BJ (cell line): ENCODE measurements around the gene ARHGEF28. TPM values are rescaled to one million over a fixed set of nuclear protein-coding genes. Genes with fewer than 3 reads are reported as not detected.

Experiments used
- CTCF ChIA-PET: fragments of 350-600 bp; formaldehyde crosslinking; extraction: SDS; loops from one replicate; lab custom pipeline; 2021; ENCODE audit warnings: antibody characterized with exemption, inconsistent platforms; lab: Yijun Ruan, JAX
- POLR2A ChIA-PET: fragments of 300-600 bp; sonication (Branson Sonifier 250); formaldehyde crosslinking; extraction: SDS; loops from one replicate; lab custom pipeline; 2021; ENCODE audit warnings: antibody characterized with exemption; lab: Charles Lee
- DNase-seq: peaks from one replicate; pipeline ENCODE4 v3.0.0-alpha.2; 2011; ENCODE audit warnings: low read depth
- H3K27me3 ChIP-seq: 2 replicates; pipeline ENCODE4 v1.6.0; 2011; ENCODE audit warnings: low read length; ENCODE audit not compliant: control insufficient read depth, insufficient read depth
- H3K36me3 ChIP-seq: 2 replicates; pipeline ENCODE4 v1.5.1; 2011; ENCODE audit warnings: low read length; ENCODE audit not compliant: control insufficient read depth, insufficient read depth
- H3K4me3 ChIP-seq: 2 replicates; pipeline ENCODE4 v1.5.1; 2011; ENCODE audit warnings: low read depth, mild to moderate bottlenecking, control low read depth, low read length
- polyA plus RNA-seq: library from polyadenylated mRNA; depleted of rRNA; stranded (reverse); fragments of >200 nt; gene quantifications from 2 replicates; pipeline ENCODE4 v1.2.3, GENCODE V29; 2011
- TF ChIP-seq, protein P1 (sequence below): IDR thresholded peaks from 2 replicates; pipeline ENCODE4 v1.5.1; 2011; ENCODE audit warnings: low read depth, mild to moderate bottlenecking, control low read depth, inconsistent platforms, low read length, moderate library complexity; ENCODE audit not compliant: insufficient read depth

Gene ARHGEF28
- polyA plus RNA-seq, 1 experiment, result 2.8 TPM

DNA sequence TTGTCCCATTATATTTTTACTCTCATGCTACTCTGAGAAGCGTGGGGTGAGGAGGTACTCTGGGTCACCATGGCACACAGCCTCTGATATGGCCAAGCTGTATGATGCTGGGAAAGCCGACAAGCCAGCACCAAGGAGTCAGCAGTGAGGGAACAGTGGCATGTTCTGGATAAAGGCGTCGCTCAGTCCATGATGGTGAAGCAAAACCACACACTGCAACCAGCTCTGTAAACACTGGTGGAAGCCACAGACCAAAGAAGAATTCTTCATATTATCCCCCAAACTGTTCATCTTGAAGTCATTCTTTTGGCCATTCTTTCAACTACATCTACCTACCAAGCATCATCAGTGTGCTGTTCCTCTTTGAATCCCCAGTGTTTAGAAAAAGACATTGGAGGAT lies 264.6 kb downstream of the ARHGEF28 start:
- ChIA-PET CTCF (no interaction called here), POLR2A (no interaction called here)
- TF ChIP-seq, protein P1, sequence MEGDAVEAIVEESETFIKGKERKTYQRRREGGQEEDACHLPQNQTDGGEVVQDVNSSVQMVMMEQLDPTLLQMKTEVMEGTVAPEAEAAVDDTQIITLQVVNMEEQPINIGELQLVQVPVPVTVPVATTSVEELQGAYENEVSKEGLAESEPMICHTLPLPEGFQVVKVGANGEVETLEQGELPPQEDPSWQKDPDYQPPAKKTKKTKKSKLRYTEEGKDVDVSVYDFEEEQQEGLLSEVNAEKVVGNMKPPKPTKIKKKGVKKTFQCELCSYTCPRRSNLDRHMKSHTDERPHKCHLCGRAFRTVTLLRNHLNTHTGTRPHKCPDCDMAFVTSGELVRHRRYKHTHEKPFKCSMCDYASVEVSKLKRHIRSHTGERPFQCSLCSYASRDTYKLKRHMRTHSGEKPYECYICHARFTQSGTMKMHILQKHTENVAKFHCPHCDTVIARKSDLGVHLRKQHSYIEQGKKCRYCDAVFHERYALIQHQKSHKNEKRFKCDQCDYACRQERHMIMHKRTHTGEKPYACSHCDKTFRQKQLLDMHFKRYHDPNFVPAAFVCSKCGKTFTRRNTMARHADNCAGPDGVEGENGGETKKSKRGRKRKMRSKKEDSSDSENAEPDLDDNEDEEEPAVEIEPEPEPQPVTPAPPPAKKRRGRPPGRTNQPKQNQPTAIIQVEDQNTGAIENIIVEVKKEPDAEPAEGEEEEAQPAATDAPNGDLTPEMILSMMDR, result no peak
- H3K4me3 ChIP-seq, result no peak overlapping the region
- no peaks in the 10 kb centered on the region for H3K36me3 ChIP-seq
- no peaks in the 10 kb centered on the region for H3K27me3 ChIP-seq
- no peak for DNase-seq

GRCh38 chr5:73892218-73892617 lies 266.2 kb downstream of the ARHGEF28 start:
- Histone ChIP-seq H3K36me3 (no peaks in the 10 kb centered on the region), H3K4me3 (no peak overlapping the region), H3K27me3 (no peaks in the 10 kb centered on the region)
- DNase-seq, result no peak
- ChIA-PET CTCF (interaction anchor here (1.0 kb wide), 2 partner anchors 10 to 104 kb away, joined by 3 read pairs; no protein-coding TSS in a partner anchor), POLR2A (no interaction called here)
- TF ChIP-seq, protein P1, result no peak

- POLR2A ChIA-PET, result no interaction called here
- CTCF ChIA-PET, result interaction anchor here (1.0 to 1.4 kb wide), 5 partner anchors 9 to 301 kb away, joined by 3 to 5 read pairs (median 3); no protein-coding TSS in a partner anchor
- no peaks in the 10 kb centered on the region for H3K36me3 ChIP-seq
Measured at GRCh38 chr5:73892806-73893205, 266.8 kb downstream of the ARHGEF28 start.

DNA sequence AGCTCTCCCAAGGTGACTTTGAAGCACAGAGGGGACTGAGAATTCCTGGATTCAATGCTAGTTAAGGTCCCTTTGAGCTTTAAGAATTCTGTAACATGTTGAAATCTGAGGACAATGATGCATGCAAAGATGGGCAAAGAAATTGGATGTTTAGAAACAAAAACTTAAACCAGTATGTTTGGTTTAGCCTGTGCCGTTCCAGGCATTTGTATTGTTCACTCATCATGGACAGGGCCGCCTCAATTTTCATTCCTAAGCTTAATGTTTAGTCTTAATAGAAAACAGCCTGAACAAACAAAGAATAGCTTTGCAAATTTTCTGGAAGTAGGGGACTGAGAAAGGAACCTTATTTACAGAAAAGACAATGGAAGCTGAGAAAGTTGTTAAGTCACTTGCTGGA lies 267.8 kb downstream of the ARHGEF28 start:
- CTCF ChIA-PET, result interaction anchor here (1.0 to 1.7 kb wide), 4 partner anchors 8 to 302 kb away, joined by 3 to 6 read pairs (median 4); no protein-coding TSS in a partner anchor
- no peaks in the 10 kb centered on the region for H3K36me3 ChIP-seq
- TF ChIP-seq, protein P1, result no peak
- no peak overlapping the region for H3K4me3 ChIP-seq
- H3K27me3 ChIP-seq, result no peaks in the 10 kb centered on the region
- no peak for DNase-seq
- POLR2A ChIA-PET, result no interaction called here

More at GRCh38 chr5:73892806-73893205, 266.8 kb downstream of the ARHGEF28 start:
- peak; percentile 74 for DNase-seq
- Histone ChIP-seq H3K27me3 (no peaks in the 10 kb centered on the region), H3K4me3 (no peak overlapping the region)
- TF ChIP-seq, protein P1, result no peak

GRCh38 chr5:73894860-73895259 lies 268.9 kb downstream of the ARHGEF28 start:
- TF ChIP-seq, protein P1, result no peak
- H3K36me3 ChIP-seq, result no peaks in the 10 kb centered on the region
- no peak overlapping the region for H3K4me3 ChIP-seq
- no peaks in the 10 kb centered on the region for H3K27me3 ChIP-seq
- CTCF ChIA-PET, result interaction anchor here (1.7 kb wide), 1 partner anchor 7 kb away, joined by 6 read pairs; no protein-coding TSS in a partner anchor
- DNase-seq, result no peak
- POLR2A ChIA-PET, result no interaction called here
